Hepatocyte (in vitro differentiated cells): Measurements from ENCODE around the gene ZMYND8. TPM values are rescaled to one million over a fixed set of nuclear protein-coding genes. Genes with fewer than 3 reads are reported as not detected.
"Not testable (repeated sequence)": the region's sequence is repeated elsewhere in the genome, so short reads cannot be mapped to it uniquely, and the experiment has no call there.

Experiments used
- DNase-seq: peaks from one replicate; pipeline ENCODE4 v3.0.0-alpha.2; 2016; ENCODE audit warnings: low spot score
- H2AFZ ChIP-seq: fragments of 200-600 bp; sonication (generic); 2 replicates; pipeline ENCODE4 v1.6.0; 2016; ENCODE audit warnings: antibody characterized with exemption, mild to moderate bottlenecking
- H3K27ac ChIP-seq: fragments of 200-600 bp; sonication (generic); 2 replicates; pipeline ENCODE4 v1.5.1; 2016; ENCODE audit warnings: mild to moderate bottlenecking
- H3K27me3 ChIP-seq: fragments of 200-600 bp; sonication (generic); 2 replicates; pipeline ENCODE4 v1.6.1; 2016
- H3K36me3 ChIP-seq: fragments of 200-600 bp; sonication (generic); replicated peaks from 2 replicates; pipeline ENCODE4 v1.5.1; 2016; ENCODE audit warnings: low read depth; ENCODE audit not compliant: insufficient read depth
- H3K4me1 ChIP-seq: fragments of 200-600 bp; sonication (generic); 2 replicates; pipeline ENCODE4 v1.5.1; 2016; ENCODE audit warnings: mild to moderate bottlenecking, moderate library complexity; ENCODE audit not compliant: insufficient read depth
- H3K4me2 ChIP-seq: fragments of 200-600 bp; sonication (generic); 2 replicates; pipeline ENCODE4 v1.6.0; 2016
- H3K4me3 ChIP-seq: fragments of 200-600 bp; sonication (generic); 2 replicates; pipeline ENCODE4 v1.5.1; 2016; ENCODE audit warnings: mild to moderate bottlenecking
- H3K79me2 ChIP-seq: fragments of 200-600 bp; sonication (generic); 2 replicates; pipeline ENCODE4 v1.6.0; 2017; ENCODE audit warnings: mild to moderate bottlenecking
- H3K9me2 ChIP-seq: fragments of 200-600 bp; sonication (generic); replicated peaks from 2 replicates; pipeline ENCODE4 v1.6.0; 2017; ENCODE audit warnings: mild to moderate bottlenecking; ENCODE audit not compliant: insufficient read depth
- H3K9me3 ChIP-seq: fragments of 200-600 bp; sonication (generic); 2 replicates; pipeline ENCODE4 v1.5.1; 2016; ENCODE audit warnings: low read depth, mild to moderate bottlenecking
- H4K20me1 ChIP-seq: fragments of 200-600 bp; sonication (generic); 2 replicates; pipeline ENCODE4 v1.6.0; 2016; ENCODE audit warnings: mild to moderate bottlenecking; ENCODE audit not compliant: insufficient read depth, poor library complexity, severe bottlenecking
- EZH2 ChIP-seq: fragments of 200-600 bp; sonication (generic); IDR thresholded peaks from 2 replicates; pipeline ENCODE4 v1.6.1; 2016; ENCODE audit warnings: antibody characterized with exemption, mild to moderate bottlenecking, borderline replicate concordance
- EZH2phosphoT487 ChIP-seq: fragments of 200-600 bp; sonication (generic); IDR thresholded peaks from one replicate; pipeline ENCODE4 v1.6.1; 2018; ENCODE audit warnings: antibody characterized with exemption, mild to moderate bottlenecking, low read depth, moderate library complexity; ENCODE audit not compliant: unreplicated experiment, severe bottlenecking
- WGBS: methylation state at CpG from one replicate; pipeline ENCODE4 v1.1.6; 2016; ENCODE audit warnings: low lambda C conversion rate; ENCODE audit errors: missing lambda C conversion rate; 5-methylcytosine and 5-hydroxymethylcytosine counted together
- polyA plus RNA-seq: library from polyadenylated mRNA; unstranded; fragments of >200 nt; fragmentation: Nextera tagmentation; extraction: Ambion mirVana; gene quantifications from 2 replicates; pipeline ENCODE4 v1.2.1, GENCODE V29; 2016
- total RNA-seq: library from RNA; depleted of rRNA; stranded (reverse); fragments of >200 nt; gene quantifications from 2 replicates; pipeline ENCODE4 v1.2.3, GENCODE V29; 2014
- TF ChIP-seq, protein P1 (sequence below): fragments of 200-600 bp; sonication (generic); IDR thresholded peaks from 2 replicates; pipeline ENCODE4 v1.5.1; 2016; ENCODE audit warnings: antibody characterized with exemption, mild to moderate bottlenecking; ENCODE audit not compliant: poor library complexity

Gene ZMYND8
- total and polyA plus RNA-seq, 2 experiments from 2014 or later: 30.3 to 34.3 TPM

DNA sequence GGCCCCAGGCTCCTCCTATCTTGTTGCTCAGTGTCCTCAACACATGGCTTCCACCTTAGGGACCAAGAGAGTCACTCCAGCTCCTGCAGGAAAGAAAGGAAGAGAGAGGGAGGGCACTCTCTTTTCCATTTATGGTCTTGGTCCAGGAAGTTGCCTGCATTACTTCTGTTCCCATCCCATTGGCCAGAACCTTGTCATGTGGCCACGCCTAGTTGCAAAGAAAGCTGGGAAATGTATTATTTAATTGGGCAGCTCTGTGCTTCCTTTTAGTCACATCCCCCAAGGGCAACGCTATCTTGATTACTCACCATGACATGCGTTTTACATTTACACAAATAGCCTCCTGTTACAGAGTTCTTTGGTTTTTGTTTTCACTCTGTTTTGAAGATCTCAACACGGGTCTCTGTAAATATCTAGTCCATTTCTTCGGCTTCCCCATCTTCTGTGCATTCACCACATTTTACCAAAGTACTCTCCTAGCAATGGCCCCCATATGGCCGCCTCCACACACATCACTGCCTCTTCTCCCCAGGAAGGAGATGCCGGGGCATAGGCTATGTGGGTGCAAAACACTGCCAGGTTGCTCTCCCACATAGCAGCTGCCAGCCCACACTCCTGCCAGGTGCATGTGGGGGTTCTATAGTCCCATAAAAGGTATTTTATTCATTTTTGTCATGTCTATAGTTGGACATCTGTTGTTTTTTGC lies 35.7 kb upstream of the ZMYND8 start:
- no peaks in the 10 kb centered on the region for H3K4me1 ChIP-seq
- no peak overlapping the region for H3K27ac ChIP-seq
- H3K36me3 ChIP-seq: no peaks in the 10 kb centered on the region
- no peaks in the 10 kb centered on the region for H3K79me2 ChIP-seq
- DNase-seq: no peak
- no peak for TF ChIP-seq EZH2phosphoT487
- TF ChIP-seq, protein P1, sequence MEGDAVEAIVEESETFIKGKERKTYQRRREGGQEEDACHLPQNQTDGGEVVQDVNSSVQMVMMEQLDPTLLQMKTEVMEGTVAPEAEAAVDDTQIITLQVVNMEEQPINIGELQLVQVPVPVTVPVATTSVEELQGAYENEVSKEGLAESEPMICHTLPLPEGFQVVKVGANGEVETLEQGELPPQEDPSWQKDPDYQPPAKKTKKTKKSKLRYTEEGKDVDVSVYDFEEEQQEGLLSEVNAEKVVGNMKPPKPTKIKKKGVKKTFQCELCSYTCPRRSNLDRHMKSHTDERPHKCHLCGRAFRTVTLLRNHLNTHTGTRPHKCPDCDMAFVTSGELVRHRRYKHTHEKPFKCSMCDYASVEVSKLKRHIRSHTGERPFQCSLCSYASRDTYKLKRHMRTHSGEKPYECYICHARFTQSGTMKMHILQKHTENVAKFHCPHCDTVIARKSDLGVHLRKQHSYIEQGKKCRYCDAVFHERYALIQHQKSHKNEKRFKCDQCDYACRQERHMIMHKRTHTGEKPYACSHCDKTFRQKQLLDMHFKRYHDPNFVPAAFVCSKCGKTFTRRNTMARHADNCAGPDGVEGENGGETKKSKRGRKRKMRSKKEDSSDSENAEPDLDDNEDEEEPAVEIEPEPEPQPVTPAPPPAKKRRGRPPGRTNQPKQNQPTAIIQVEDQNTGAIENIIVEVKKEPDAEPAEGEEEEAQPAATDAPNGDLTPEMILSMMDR: no peak
- no peak for TF ChIP-seq EZH2
- H2AFZ ChIP-seq: no peak overlapping the region
- no peak overlapping the region for H3K4me3 ChIP-seq
- H4K20me1 ChIP-seq: no peaks in the 10 kb centered on the region
- no peak overlapping the region for H3K4me2 ChIP-seq
- H3K9me3 ChIP-seq: no peaks in the 10 kb centered on the region
- H3K9me2 ChIP-seq: no peaks in the 10 kb centered on the region
- 88% methylated on average over 7 of the region's 7 CpGs for WGBS
- H3K27me3 ChIP-seq: no peaks in the 10 kb centered on the region

DNA sequence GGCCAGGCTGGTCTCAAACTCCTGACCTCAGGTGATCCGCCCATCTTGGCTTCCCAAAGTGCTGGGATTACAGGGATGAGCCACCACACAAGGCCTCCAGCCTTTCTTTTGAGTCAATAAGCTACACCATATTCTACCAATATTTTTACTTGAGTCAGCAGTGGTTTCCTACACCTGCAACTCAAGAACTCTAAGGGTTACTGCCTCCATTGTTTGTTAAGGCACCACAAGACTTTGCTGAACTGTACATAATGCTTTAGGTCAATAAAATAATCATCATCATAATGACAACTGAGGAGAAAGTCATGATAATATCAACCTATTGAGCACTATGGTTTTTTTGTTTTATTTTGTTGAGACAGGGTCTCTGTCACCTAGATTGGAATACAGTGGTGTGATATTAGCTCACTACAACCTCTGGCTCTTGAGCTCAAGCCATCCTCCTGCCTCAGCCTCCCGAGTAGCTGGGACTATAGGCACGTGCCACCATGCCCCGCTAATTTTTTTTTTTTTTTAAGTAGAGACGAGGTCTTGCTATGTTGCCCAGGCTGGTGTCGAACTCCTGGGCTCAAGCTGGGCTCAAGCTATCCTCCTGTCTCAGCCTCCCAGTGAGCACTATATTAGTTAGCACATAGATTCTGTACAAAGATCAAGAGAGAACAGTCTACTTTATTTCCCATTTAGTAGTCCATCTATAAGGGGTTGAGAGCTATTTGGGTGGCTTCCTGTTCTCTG lies 34.9 kb upstream of the ZMYND8 start:
- no peak overlapping the region for H2AFZ ChIP-seq
- no peaks in the 10 kb centered on the region for H3K79me2 ChIP-seq
- TF ChIP-seq, protein P1: no peak
- TF ChIP-seq EZH2phosphoT487 (no peak), EZH2 (no peak)
- WGBS: 98% methylated on average over 6 of the region's 6 CpGs
- no peak overlapping the region for H3K4me3 ChIP-seq
- DNase-seq: no peak
- H3K27ac ChIP-seq: no peak overlapping the region
- H3K9me3 ChIP-seq: no peaks in the 10 kb centered on the region
- H3K4me2 ChIP-seq: no peak overlapping the region
- no peaks in the 10 kb centered on the region for H3K36me3 ChIP-seq
- H3K27me3 ChIP-seq: no peaks in the 10 kb centered on the region
- no peaks in the 10 kb centered on the region for H3K4me1 ChIP-seq
- no peaks in the 10 kb centered on the region for H4K20me1 ChIP-seq
- no peaks in the 10 kb centered on the region for H3K9me2 ChIP-seq

DNA sequence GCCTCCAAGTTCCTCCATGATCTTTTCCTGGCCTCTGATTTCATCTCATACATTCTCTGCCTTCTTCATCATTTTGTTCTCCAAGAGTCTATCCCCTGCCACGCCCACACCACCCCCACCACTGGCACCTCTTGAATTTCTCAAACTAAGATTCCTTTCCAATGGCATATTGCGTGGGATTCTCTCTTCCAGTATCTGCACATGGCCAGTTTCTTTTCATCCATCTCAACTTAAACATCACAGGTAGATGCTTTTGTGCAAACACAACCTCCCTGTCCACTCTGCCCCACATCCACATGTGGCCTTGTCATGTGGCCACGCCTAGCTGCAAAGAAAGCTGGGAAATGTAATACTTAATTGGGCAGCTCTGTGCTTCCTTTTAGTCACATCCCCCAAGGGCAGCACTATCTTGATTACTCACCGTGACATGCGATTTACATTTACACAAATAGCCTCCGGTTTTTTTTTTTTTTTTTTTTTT lies 33.4 kb upstream of the ZMYND8 start:
- H3K9me2 ChIP-seq: no peaks in the 10 kb centered on the region
- H3K27ac ChIP-seq: no peak overlapping the region
- H3K36me3 ChIP-seq: no peaks in the 10 kb centered on the region
- H3K4me2 ChIP-seq: no peak overlapping the region
- no peak overlapping the region for H2AFZ ChIP-seq
- 90% methylated on average over 6 of the region's 6 CpGs for WGBS
- no peaks in the 10 kb centered on the region for H3K4me1 ChIP-seq
- H4K20me1 ChIP-seq: no peaks in the 10 kb centered on the region
- H3K4me3 ChIP-seq: no peak overlapping the region
- no peak for TF ChIP-seq EZH2phosphoT487
- no peak for TF ChIP-seq EZH2
- TF ChIP-seq, protein P1: no peak
- DNase-seq: no peak
- H3K27me3 ChIP-seq: no peaks in the 10 kb centered on the region
- H3K9me3 ChIP-seq: no peaks in the 10 kb centered on the region
- no peaks in the 10 kb centered on the region for H3K79me2 ChIP-seq

DNA sequence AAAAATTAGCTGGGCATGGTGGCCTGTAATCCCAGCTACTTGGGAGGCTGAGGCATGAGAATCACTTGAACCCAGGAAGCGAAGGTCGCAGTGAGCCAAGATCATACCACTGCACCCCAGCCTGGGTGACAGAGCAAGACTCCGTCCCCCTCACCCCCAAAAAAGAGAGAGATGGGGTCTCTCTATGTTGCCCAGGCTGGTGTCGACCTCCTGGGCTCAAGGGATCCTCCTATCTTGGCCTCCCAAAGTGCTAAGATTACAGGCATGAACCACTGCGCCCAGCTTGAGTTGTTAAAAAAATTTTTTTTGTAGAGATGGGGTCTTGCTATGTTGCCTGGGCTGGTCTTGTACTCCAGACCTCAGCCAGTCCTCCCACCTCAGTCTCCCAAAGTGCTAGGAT lies 29.5 kb upstream of the ZMYND8 start:
- H4K20me1 ChIP-seq, DNase-seq, H3K27ac ChIP-seq, H3K9me2 ChIP-seq, H2AFZ ChIP-seq, H3K4me1 ChIP-seq, H3K9me3 ChIP-seq, H3K4me2 ChIP-seq, H3K79me2 ChIP-seq, H3K4me3 ChIP-seq, H3K36me3 ChIP-seq, H3K27me3 ChIP-seq: not testable (repeated sequence)
- WGBS: 97% methylated on average over 5 of the region's 5 CpGs
